Endothelial cell of umbilical vein (primary cell): ENCODE data around the gene RINL.

Experiments
- CTCF ChIP-seq, 2 donors: IDR thresholded peaks; 1 replicate in 1 of 2; 2 replicates in 1 of 2; pipeline ENCODE4 v1.5.1; 2011; ENCODE audit warnings: low read length in 2 of 2, mild to moderate bottlenecking in 2 of 2, moderate library complexity in 2 of 2, control low read depth in 1 of 2, inconsistent platforms in 1 of 2, low read depth in 1 of 2; ENCODE audit not compliant: insufficient read depth in 1 of 2; ENCODE audit errors: extremely low read depth in 1 of 2
- EZH2 ChIP-seq: IDR thresholded peaks from 2 replicates; pipeline ENCODE4 v1.6.1; 2012; ENCODE audit warnings: borderline replicate concordance, low read depth, mild to moderate bottlenecking, moderate library complexity, low read length, inconsistent platforms; ENCODE audit not compliant: severe bottlenecking
- FOS ChIP-seq: IDR thresholded peaks from 2 replicates; pipeline ENCODE4 v1.6.1; 2011; ENCODE audit warnings: mild to moderate bottlenecking, low read length, moderate library complexity, borderline replicate concordance; ENCODE audit not compliant: insufficient read depth
- JUN ChIP-seq: IDR thresholded peaks from 2 replicates; pipeline ENCODE4 v1.6.1; 2011; ENCODE audit warnings: borderline replicate concordance, low read depth; ENCODE audit not compliant: insufficient read length, insufficient read depth
- POLR2AphosphoS5 ChIP-seq: IDR thresholded peaks from 2 replicates; pipeline ENCODE4 v1.6.1; 2012; ENCODE audit warnings: low read depth, mild to moderate bottlenecking, control low read depth, low read length, moderate library complexity; ENCODE audit not compliant: insufficient read depth

GRCh38 chr19:38830039-38830733 is 47.9 kb downstream of the RINL start:
- no peak for TF ChIP-seq JUN
- TF ChIP-seq POLR2AphosphoS5 = no peak
- TF ChIP-seq CTCF (IDR thresholded peaks at IDR 0.05; ENCODE audit: extremely low read depth in 1 of 2, insufficient read depth in 1 of 2, low read depth in 1 of 2, low read length in 2 of 2) = no peak
- no peak for TF ChIP-seq EZH2
- TF ChIP-seq FOS = no peak
